H9 (cell line): ENCODE data around the gene MYCBPAP. TPM values are rescaled to one million over a fixed set of nuclear protein-coding genes. Genes with fewer than 3 reads are reported as not detected.

ENCODE experiments used
- DNase-seq: peaks from one replicate; pipeline ENCODE4 v3.0.0-alpha.2; 2017
- H2AFZ ChIP-seq: one replicate; pipeline ENCODE4 v1.6.1; 2013; ENCODE audit warnings: mild to moderate bottlenecking, low read length, control low read depth, moderate library complexity
- H2AK5ac ChIP-seq: 2 replicates; pipeline ENCODE4 v1.6.1; 2013; ENCODE audit warnings: low read length, control low read depth, mixed read lengths; ENCODE audit not compliant: insufficient read length
- H2BK120ac ChIP-seq: one replicate; pipeline ENCODE4 v1.6.1; 2013; ENCODE audit warnings: low read depth, mild to moderate bottlenecking, low read length, control low read depth, inconsistent platforms; ENCODE audit not compliant: poor library complexity, severe bottlenecking
- H2BK12ac ChIP-seq: 2 replicates; pipeline ENCODE4 v1.6.1; 2013; ENCODE audit warnings: low read length, control low read depth, mixed read lengths, low read depth; ENCODE audit not compliant: insufficient read length
- H2BK15ac ChIP-seq: 2 replicates; pipeline ENCODE4 v1.6.1; 2013; ENCODE audit warnings: low read depth, low read length, control low read depth
- H2BK20ac ChIP-seq: one replicate; pipeline ENCODE4 v1.6.1; 2013; ENCODE audit warnings: low read depth, mild to moderate bottlenecking, low read length, control low read depth, inconsistent platforms; ENCODE audit not compliant: poor library complexity, severe bottlenecking
- H2BK5ac ChIP-seq: 2 replicates; pipeline ENCODE4 v1.6.1; 2013; ENCODE audit warnings: low read length, control low read depth, mixed read lengths; ENCODE audit not compliant: insufficient read length
- H3K14ac ChIP-seq: 2 replicates; pipeline ENCODE4 v1.6.1; 2013; ENCODE audit warnings: low read length, control low read depth; ENCODE audit not compliant: insufficient read depth
- H3K18ac ChIP-seq: 2 replicates; pipeline ENCODE4 v1.6.1; 2013; ENCODE audit warnings: low read depth, mild to moderate bottlenecking, mixed read lengths, low read length, control low read depth; ENCODE audit not compliant: insufficient read length
- H3K23ac ChIP-seq: 2 replicates; pipeline ENCODE4 v1.6.1; 2013; ENCODE audit warnings: low read length, control low read depth, mixed read lengths, low read depth; ENCODE audit not compliant: insufficient read length
- H3K23me2 ChIP-seq: 2 replicates; pipeline ENCODE4 v1.6.1; 2013; ENCODE audit warnings: low read depth, mild to moderate bottlenecking, mixed read lengths, low read length, control low read depth; ENCODE audit not compliant: insufficient read length, poor library complexity, severe bottlenecking
- H3K27ac ChIP-seq: 2 replicates; pipeline ENCODE4 v1.5.1; 2013; ENCODE audit warnings: low read length, control low read depth, mixed read lengths, low read depth; ENCODE audit not compliant: insufficient read length
- H3K27me3 ChIP-seq: 2 replicates; pipeline ENCODE4 v1.6.1; 2013; ENCODE audit warnings: low read length, control low read depth, inconsistent platforms; ENCODE audit not compliant: insufficient read depth
- H3K4ac ChIP-seq: 2 replicates; pipeline ENCODE4 v1.6.1; 2013; ENCODE audit warnings: low read depth, mild to moderate bottlenecking, control low read depth, inconsistent platforms, low read length, moderate library complexity
- H3K4me1 ChIP-seq: 2 replicates; pipeline ENCODE4 v1.6.1; 2013; ENCODE audit warnings: low read length, control low read depth, inconsistent platforms; ENCODE audit not compliant: insufficient read depth
- H3K4me2 ChIP-seq: 2 replicates; pipeline ENCODE4 v1.6.1; 2013; ENCODE audit warnings: low read length, control low read depth, mixed read lengths; ENCODE audit not compliant: insufficient read length, insufficient read depth
- H3K56ac ChIP-seq: 2 replicates; pipeline ENCODE4 v1.6.1; 2013; ENCODE audit warnings: low read depth, mild to moderate bottlenecking, mixed read lengths, low read length, control low read depth; ENCODE audit not compliant: insufficient read length
- H3K79me1 ChIP-seq: 2 replicates; pipeline ENCODE4 v1.6.1; 2013; ENCODE audit warnings: low read depth, mild to moderate bottlenecking, moderate library complexity, low read length, control low read depth, inconsistent platforms; ENCODE audit not compliant: insufficient read depth, poor library complexity, severe bottlenecking
- H3K79me2 ChIP-seq: 2 replicates; pipeline ENCODE4 v1.6.1; 2013; ENCODE audit warnings: low read length, control low read depth, inconsistent platforms; ENCODE audit not compliant: insufficient read depth
- H3K9ac ChIP-seq: 2 replicates; pipeline ENCODE4 v1.6.1; 2013; ENCODE audit warnings: low read length, control low read depth, mixed read lengths; ENCODE audit not compliant: insufficient read length; ENCODE audit errors: extremely low read depth
- H3K9me3 ChIP-seq: one replicate; pipeline ENCODE4 v1.6.1; 2013; ENCODE audit warnings: low read depth, low read length, inconsistent platforms; ENCODE audit not compliant: control insufficient read depth
- H3T11ph ChIP-seq: one replicate; pipeline ENCODE4 v1.6.1; 2013; ENCODE audit warnings: mild to moderate bottlenecking, low read length, control low read depth, inconsistent platforms
- H4K20me1 ChIP-seq: one replicate; pipeline ENCODE4 v1.6.1; 2013; ENCODE audit not compliant: control insufficient read depth, insufficient read length, insufficient read depth
- H4K5ac ChIP-seq: 2 replicates; pipeline ENCODE4 v1.6.1; 2013; ENCODE audit warnings: low read depth, mild to moderate bottlenecking, mixed read lengths, low read length, control low read depth; ENCODE audit not compliant: insufficient read length
- H4K8ac ChIP-seq: replicated peaks from 2 replicates; pipeline ENCODE4 v1.6.1; 2013; ENCODE audit warnings: low read length, control low read depth, mixed read lengths, low read depth; ENCODE audit not compliant: insufficient read length
- H4K91ac ChIP-seq: 2 replicates; pipeline ENCODE4 v1.6.1; 2013; ENCODE audit warnings: low read depth, mild to moderate bottlenecking, moderate library complexity, mixed read lengths, low read length, control low read depth; ENCODE audit not compliant: insufficient read length
- H3K27ac Mint-ChIP-seq, 3 experiments: 2 replicates in 2 of 3; 3 replicates in 1 of 3; pipeline ENCODE4 v1.8.0; 2020 to 2021; ENCODE audit warnings: mixed read lengths in 3 of 3, mild to moderate bottlenecking in 1 of 3, moderate library complexity in 1 of 3
- H3K27me3 Mint-ChIP-seq: 2 replicates; pipeline ENCODE4 v1.8.0; 2021; ENCODE audit warnings: low read depth, mild to moderate bottlenecking, moderate library complexity, mixed read lengths
- H3K36me3 Mint-ChIP-seq, 3 experiments: 2 replicates in 2 of 3; 3 replicates in 1 of 3; pipeline ENCODE4 v1.8.0; 2020 to 2021; ENCODE audit warnings: low read depth in 3 of 3, mixed read lengths in 3 of 3; ENCODE audit not compliant: insufficient read depth in 1 of 3
- H3K4me1 Mint-ChIP-seq, 2 experiments: 2 replicates each; pipeline ENCODE4 v1.8.0; 2020; ENCODE audit warnings: mixed read lengths in 2 of 2
- H3K4me3 Mint-ChIP-seq, 2 experiments: 2 replicates in 1 of 2; 3 replicates in 1 of 2; pipeline ENCODE4 v1.8.0; 2020 to 2021; ENCODE audit warnings: mild to moderate bottlenecking in 2 of 2, mixed read lengths in 2 of 2, moderate library complexity in 1 of 2
- H3K9me3 Mint-ChIP-seq, 2 experiments: 2 replicates in 1 of 2; 3 replicates in 1 of 2; pipeline ENCODE4 v1.8.0; 2020; ENCODE audit warnings: mild to moderate bottlenecking in 2 of 2, mixed read lengths in 2 of 2, moderate library complexity in 1 of 2
- CTCF ChIP-seq: fragments of 200-600 bp; sonication (generic); conservative IDR thresholded peaks from 3 replicates; pipeline ENCODE4 v1.8.0; 2021; ENCODE audit warnings: antibody characterized with exemption, mild to moderate bottlenecking
- WGBS: extraction: QIAGEN DNeasy Blood & Tissue Kit; methylation state at CpG from one replicate; pipeline ENCODE4 v1.1.7; 2013; ENCODE audit warnings: missing lambda C conversion rate, low lambda C conversion rate, mixed read lengths; ENCODE audit not compliant: insufficient read length; ENCODE audit errors: extremely low coverage; 5-methylcytosine and 5-hydroxymethylcytosine counted together
- total RNA-seq: library from RNA; stranded (reverse); gene quantifications from 2 replicates; pipeline ENCODE4 v1.2.1, GENCODE V29; 2021

MYCBPAP gene
- total RNA-seq, 1 experiment from 2014 or later, result 1.7 TPM

- Histone ChIP-seq H3K4ac (no peak overlapping the region), H4K5ac (no peak overlapping the region), H3K23ac (no peak overlapping the region), H3K4me1 (no peaks in the 10 kb centered on the region), H2BK20ac (no peak overlapping the region), H3K79me2 (no peaks in the 10 kb centered on the region), H3K23me2 (no peaks in the 10 kb centered on the region), H4K20me1 (no peaks in the 10 kb centered on the region), H2AFZ (no peak overlapping the region), H3K18ac (no peak overlapping the region), H2BK12ac (no peak overlapping the region), H4K91ac (no peak overlapping the region), H3T11ph (no peak overlapping the region), H2BK5ac (no peak overlapping the region), H3K56ac (no peak overlapping the region), H3K4me2 (no peak overlapping the region), H3K27ac (no peak overlapping the region), H3K14ac (no peak overlapping the region), H3K9me3 (no peaks in the 10 kb centered on the region), H3K27me3 (no peaks in the 10 kb centered on the region), H2BK120ac (no peak overlapping the region), H2AK5ac (no peak overlapping the region), H2BK15ac (no peak overlapping the region), H3K79me1 (no peaks in the 10 kb centered on the region), H3K9ac (no peak overlapping the region), H4K8ac (no peak overlapping the region)
- TF ChIP-seq CTCF, result no peak
- no peaks in the 10 kb centered on the region for H3K9me3 Mint-ChIP-seq
- peaks cover 2 to 35% (median 25%) of the 10 kb centered on the region in 3 experiments for H3K36me3 Mint-ChIP-seq
- peaks cover 11 to 13% of the 10 kb centered on the region in 2 experiments for H3K4me1 Mint-ChIP-seq
- DNase-seq, result no peak
- H3K4me3 Mint-ChIP-seq, result peak overlapping the region in 1 of 2 experiments; percentile 26; a peak in 1 of 5 replicates
- WGBS, result no CpG with 5 or more reads among the region's 17 CpGs
- peaks cover 3% of the 10 kb centered on the region; the same call in 1 of the 2 replicates for H3K27me3 Mint-ChIP-seq
- H3K27ac Mint-ChIP-seq, result no peak overlapping the region
Measured at GRCh38 chr17:50487213-50488096, 20.8 kb upstream of the MYCBPAP start.
